Measurements from ENCODE around the gene PLA2G6.
"Not testable (repeated sequence)": the region's sequence is repeated elsewhere in the genome, so short reads cannot be mapped to it uniquely, and the experiment has no call there.

The PLA2G6 gene

GRCh38 chr22:38193580-38193979, 11.9 kb upstream of the PLA2G6 start:
- DNase-seq = no peak

GRCh38 chr22:38192475-38192863, 10.8 kb upstream of the PLA2G6 start:
- DNase-seq = no peak

- DNase-seq = no peak
These were observed 10.3 kb upstream of the PLA2G6 start for GRCh38 chr22:38191731-38192474.

- DNase-seq = no peak
These were observed 9.4 kb upstream of the PLA2G6 start for GRCh38 chr22:38191055-38191454.

GRCh38 chr22:38190581-38190980, 9.0 kb upstream of the PLA2G6 start:
- no peak for DNase-seq

GRCh38 chr22:38189104-38189503, 7.5 kb upstream of the PLA2G6 start:
- DNase-seq = no peak

GRCh38 chr22:38187413-38188212, 6.0 kb upstream of the PLA2G6 start:
- no peak for DNase-seq

- DNase-seq = no peak
These were observed 4.8 kb upstream of the PLA2G6 start for GRCh38 chr22:38186429-38186828.

- DNase-seq = no peak
These were observed 3.2 kb upstream of the PLA2G6 start for GRCh38 chr22:38184788-38185187.

GRCh38 chr22:38180841-38181452, 683 bp downstream of the PLA2G6 start:
- peak in 41 of 51 donors; percentile 22 to 84 (median 50) for DNase-seq

- not testable (repeated sequence) for DNase-seq
These were observed 3.1 kb downstream of the PLA2G6 start for GRCh38 chr22:38178605-38178937.

- DNase-seq = peak in 31 of 51 donors; percentile 21 to 70 (median 41)
These were observed 3.6 kb downstream of the PLA2G6 start for GRCh38 chr22:38177926-38178604.

GRCh38 chr22:38177571-38177925, 4.1 kb downstream of the PLA2G6 start:
- DNase-seq = not testable (repeated sequence)

- DNase-seq = no peak
These were observed 4.6 kb downstream of the PLA2G6 start for GRCh38 chr22:38177044-38177443.

- peak in 22 of 51 donors; percentile 8 to 46 (median 22) for DNase-seq
These were observed 5.4 kb downstream of the PLA2G6 start for GRCh38 chr22:38176170-38176741.

GRCh38 chr22:38175206-38176118, 6.2 kb downstream of the PLA2G6 start:
- no peak for DNase-seq

GRCh38 chr22:38174626-38175025, 7.0 kb downstream of the PLA2G6 start:
- DNase-seq = no peak

- DNase-seq = no peak
These were observed 8.1 kb downstream of the PLA2G6 start for GRCh38 chr22:38173641-38173906.

GRCh38 chr22:38172832-38173640, 8.6 kb downstream of the PLA2G6 start:
- peak in 31 of 51 donors; percentile 7 to 83 (median 58) for DNase-seq
